Mesenchymal stem cell (in vitro differentiated cells and primary cell): ENCODE data around the gene CYB561A3.
A peak's percentile ranks its signal among the peaks of the same experiment; 100 is the strongest.

Experiments used
- DNase-seq: peaks from one replicate; pipeline ENCODE4 v3.0.0-alpha.2; 2013
- H2AFZ ChIP-seq: one replicate; pipeline ENCODE4 v1.6.1; 2013; ENCODE audit warnings: low read depth, mild to moderate bottlenecking, control low read depth, inconsistent platforms, low read length, moderate library complexity
- H2AK5ac ChIP-seq: 2 replicates; pipeline ENCODE4 v1.6.1; 2013; ENCODE audit warnings: low read length, moderate library complexity, mild to moderate bottlenecking, inconsistent platforms; ENCODE audit not compliant: severe bottlenecking
- H2BK120ac ChIP-seq: one replicate; pipeline ENCODE4 v1.6.1; 2013; ENCODE audit warnings: low read depth, mild to moderate bottlenecking, inconsistent platforms, low read length, moderate library complexity
- H2BK12ac ChIP-seq, 2 experiments: one replicate each; pipeline ENCODE4 v1.6.1; 2013; ENCODE audit warnings: inconsistent platforms in 2 of 2, low read length in 2 of 2, mild to moderate bottlenecking in 2 of 2, moderate library complexity in 2 of 2, control low read depth in 1 of 2
- H2BK15ac ChIP-seq: one replicate; pipeline ENCODE4 v1.6.1; 2013; ENCODE audit warnings: mild to moderate bottlenecking, low read depth, inconsistent platforms; ENCODE audit not compliant: poor library complexity, severe bottlenecking
- H2BK5ac ChIP-seq: 2 replicates; pipeline ENCODE4 v1.6.1; 2013; ENCODE audit warnings: low read depth, mild to moderate bottlenecking, low read length, control low read depth, inconsistent platforms; ENCODE audit not compliant: poor library complexity, severe bottlenecking
- H3K14ac ChIP-seq, 2 experiments: one replicate each; pipeline ENCODE4 v1.6.1; 2013; ENCODE audit warnings: inconsistent platforms in 2 of 2, low read length in 2 of 2, control low read depth in 1 of 2, mild to moderate bottlenecking in 1 of 2, moderate library complexity in 1 of 2
- H3K18ac ChIP-seq, 2 experiments: one replicate each; pipeline ENCODE4 v1.6.1; 2013; ENCODE audit warnings: inconsistent platforms in 2 of 2, low read length in 2 of 2, control low read depth in 1 of 2, low read depth in 1 of 2, mild to moderate bottlenecking in 1 of 2
- H3K23ac ChIP-seq, 2 experiments: one replicate each; pipeline ENCODE4 v1.6.1; 2013; ENCODE audit warnings: inconsistent platforms in 2 of 2, low read length in 2 of 2, mild to moderate bottlenecking in 2 of 2, moderate library complexity in 2 of 2, control low read depth in 1 of 2
- H3K27ac ChIP-seq: 2 replicates; pipeline ENCODE4 v1.5.1; 2013; ENCODE audit warnings: mild to moderate bottlenecking, moderate library complexity, low read length, control low read depth, inconsistent platforms; ENCODE audit not compliant: poor library complexity, severe bottlenecking
- H3K27me3 ChIP-seq, 2 experiments: 2 replicates each; pipeline versions ENCODE4 v1.6.1 to v1.7.0; 2013; ENCODE audit warnings: low read length in 2 of 2, mild to moderate bottlenecking in 2 of 2, moderate library complexity in 2 of 2, control low read depth in 1 of 2, inconsistent platforms in 1 of 2; ENCODE audit not compliant: control insufficient read depth in 1 of 2, insufficient read depth in 1 of 2
- H3K36me3 ChIP-seq, 2 experiments: 2 replicates each; pipeline versions ENCODE4 v1.6.1 to v1.7.0; 2013; ENCODE audit warnings: low read length in 2 of 2, control low read depth in 1 of 2, inconsistent platforms in 1 of 2, low read depth in 1 of 2, mild to moderate bottlenecking in 1 of 2; ENCODE audit not compliant: insufficient read depth in 2 of 2, control insufficient read depth in 1 of 2
- H3K4ac ChIP-seq, 2 experiments: one replicate each; pipeline ENCODE4 v1.6.1; 2013; ENCODE audit warnings: inconsistent platforms in 2 of 2, low read length in 2 of 2, mild to moderate bottlenecking in 2 of 2, moderate library complexity in 2 of 2, control low read depth in 1 of 2, low read depth in 1 of 2
- H3K4me1 ChIP-seq: 2 replicates; pipeline ENCODE4 v1.6.1; 2013; ENCODE audit warnings: low read depth, low read length, control low read depth; ENCODE audit not compliant: control insufficient read depth, insufficient read depth
- H3K4me2 ChIP-seq: 2 replicates; pipeline ENCODE4 v1.6.1; 2013; ENCODE audit warnings: low read length, mild to moderate bottlenecking, inconsistent platforms; ENCODE audit not compliant: poor library complexity, severe bottlenecking
- H3K4me3 ChIP-seq, 2 experiments: 2 replicates each; pipeline versions ENCODE4 v1.5.1 to v1.7.0; 2013; ENCODE audit warnings: low read length in 2 of 2, mild to moderate bottlenecking in 2 of 2, control low read depth in 1 of 2, low read depth in 1 of 2; ENCODE audit not compliant: insufficient read depth in 1 of 2
- H3K79me1 ChIP-seq: replicated peaks from 2 replicates; pipeline ENCODE4 v1.6.1; 2013; ENCODE audit warnings: mild to moderate bottlenecking, control low read depth, low read length, inconsistent platforms; ENCODE audit not compliant: poor library complexity, severe bottlenecking
- H3K9ac ChIP-seq: 2 replicates; pipeline ENCODE4 v1.7.0; 2013; ENCODE audit warnings: mild to moderate bottlenecking, low read length, moderate library complexity
- H3K9me3 ChIP-seq: 2 replicates; pipeline ENCODE4 v1.7.0; 2013; ENCODE audit warnings: mild to moderate bottlenecking, low read length; ENCODE audit not compliant: control insufficient read depth
- H4K8ac ChIP-seq: one replicate; pipeline ENCODE4 v1.6.1; 2013; ENCODE audit warnings: inconsistent platforms, mild to moderate bottlenecking, low read length, moderate library complexity
- H4K91ac ChIP-seq: one replicate; pipeline ENCODE4 v1.6.1; 2013; ENCODE audit warnings: mild to moderate bottlenecking, low read length, inconsistent platforms
- WGBS: methylation state at CpG from one replicate; pipeline ENCODE4 v1.1.7; 2013; ENCODE audit warnings: mixed read lengths; 5-methylcytosine and 5-hydroxymethylcytosine counted together

CYB561A3 gene

GRCh38 chr11:61357233-61357893 lies 4.3 kb downstream of the CYB561A3 start:
- Histone ChIP-seq H3K9ac (no peak overlapping the region), H3K9me3 (no peaks in the 10 kb centered on the region), H3K27me3 (no peaks in the 10 kb centered on the region), H4K8ac (no peak overlapping the region), H2BK15ac (no peak overlapping the region), H3K4me1 (no peaks in the 10 kb centered on the region), H3K4me3 (no peak overlapping the region), H2BK120ac (no peak overlapping the region), H3K79me1 (peaks cover 29% of the 10 kb centered on the region), H2BK5ac (no peak overlapping the region), H3K18ac (no peak overlapping the region), H4K91ac (no peak overlapping the region), H3K4ac (no peak overlapping the region), H3K36me3 (peaks cover 19 to 50% of the 10 kb centered on the region in 2 experiments), H2BK12ac (no peak overlapping the region), H3K4me2 (no peak overlapping the region), H2AFZ (no peak overlapping the region), H3K27ac (no peak overlapping the region), H2AK5ac (no peak overlapping the region), H3K14ac (no peak overlapping the region), H3K23ac (no peak overlapping the region)
- DNase-seq, result no peak
- WGBS, result 96% methylated on average over 9 of the region's 9 CpGs

GRCh38 chr11:61356706-61357105 lies 5.0 kb downstream of the CYB561A3 start:
- Histone ChIP-seq H2BK12ac (no peak overlapping the region), H4K91ac (no peak overlapping the region), H3K4ac (no peak overlapping the region), H3K18ac (no peak overlapping the region), H3K4me1 (no peaks in the 10 kb centered on the region), H3K23ac (no peak overlapping the region), H2AFZ (no peak overlapping the region), H4K8ac (no peak overlapping the region), H3K4me2 (no peak overlapping the region), H3K27me3 (no peaks in the 10 kb centered on the region), H2BK5ac (no peak overlapping the region), H3K9ac (no peak overlapping the region), H3K79me1 (peaks cover 29% of the 10 kb centered on the region), H2AK5ac (no peak overlapping the region), H3K14ac (no peak overlapping the region), H3K4me3 (no peak overlapping the region), H3K27ac (no peak overlapping the region), H3K36me3 (peaks cover 25 to 57% of the 10 kb centered on the region in 2 experiments), H2BK15ac (no peak overlapping the region), H3K9me3 (no peaks in the 10 kb centered on the region), H2BK120ac (no peak overlapping the region)
- 97% methylated on average over 4 of the region's 4 CpGs for WGBS
- DNase-seq, result no peak

DNA sequence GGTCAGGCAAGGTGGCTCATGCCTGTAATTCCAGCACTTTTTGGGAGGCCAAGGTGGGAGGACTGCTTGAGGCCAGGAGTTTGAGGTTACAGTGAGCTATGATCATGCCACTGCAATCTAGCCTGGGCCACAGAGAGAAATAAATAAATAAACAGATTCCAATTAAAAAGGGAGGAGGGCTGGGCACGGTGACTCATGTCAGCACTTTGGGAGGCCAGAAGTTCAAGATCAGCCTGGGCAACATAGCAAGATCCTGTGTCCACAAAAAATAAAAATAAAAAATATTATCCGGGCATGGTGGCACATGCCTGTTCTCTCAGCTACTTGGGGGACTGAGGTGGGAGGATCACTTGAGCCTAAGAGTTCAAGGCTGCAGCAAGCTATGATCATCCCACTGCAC lies 7.5 kb downstream of the CYB561A3 start:
- no peaks in the 10 kb centered on the region for H3K4me1 ChIP-seq
- H2AFZ ChIP-seq, result no peak overlapping the region
- 79% methylated on average over 2 of the region's 2 CpGs for WGBS
- no peak overlapping the region for H3K14ac ChIP-seq
- no peak overlapping the region for H3K23ac ChIP-seq
- no peak overlapping the region for H4K91ac ChIP-seq
- no peak overlapping the region for H3K18ac ChIP-seq
- H4K8ac ChIP-seq, result no peak overlapping the region
- H2BK12ac ChIP-seq, result no peak overlapping the region
- DNase-seq, result no peak
- no peak overlapping the region for H3K27ac ChIP-seq
- H2BK5ac ChIP-seq, result no peak overlapping the region
- no peak overlapping the region for H2BK15ac ChIP-seq
- no peak overlapping the region for H3K4me2 ChIP-seq
- H3K4me3 ChIP-seq, result no peak overlapping the region
- H3K9ac ChIP-seq, result no peak overlapping the region
- no peaks in the 10 kb centered on the region for H3K27me3 ChIP-seq
- H2BK120ac ChIP-seq, result no peak overlapping the region
- no peak overlapping the region for H2AK5ac ChIP-seq
- H3K4ac ChIP-seq, result no peak overlapping the region
- H3K36me3 ChIP-seq, result peaks cover 46 to 76% of the 10 kb centered on the region in 2 experiments
- H3K9me3 ChIP-seq, result no peaks in the 10 kb centered on the region
- peaks cover 14% of the 10 kb centered on the region for H3K79me1 ChIP-seq

DNA sequence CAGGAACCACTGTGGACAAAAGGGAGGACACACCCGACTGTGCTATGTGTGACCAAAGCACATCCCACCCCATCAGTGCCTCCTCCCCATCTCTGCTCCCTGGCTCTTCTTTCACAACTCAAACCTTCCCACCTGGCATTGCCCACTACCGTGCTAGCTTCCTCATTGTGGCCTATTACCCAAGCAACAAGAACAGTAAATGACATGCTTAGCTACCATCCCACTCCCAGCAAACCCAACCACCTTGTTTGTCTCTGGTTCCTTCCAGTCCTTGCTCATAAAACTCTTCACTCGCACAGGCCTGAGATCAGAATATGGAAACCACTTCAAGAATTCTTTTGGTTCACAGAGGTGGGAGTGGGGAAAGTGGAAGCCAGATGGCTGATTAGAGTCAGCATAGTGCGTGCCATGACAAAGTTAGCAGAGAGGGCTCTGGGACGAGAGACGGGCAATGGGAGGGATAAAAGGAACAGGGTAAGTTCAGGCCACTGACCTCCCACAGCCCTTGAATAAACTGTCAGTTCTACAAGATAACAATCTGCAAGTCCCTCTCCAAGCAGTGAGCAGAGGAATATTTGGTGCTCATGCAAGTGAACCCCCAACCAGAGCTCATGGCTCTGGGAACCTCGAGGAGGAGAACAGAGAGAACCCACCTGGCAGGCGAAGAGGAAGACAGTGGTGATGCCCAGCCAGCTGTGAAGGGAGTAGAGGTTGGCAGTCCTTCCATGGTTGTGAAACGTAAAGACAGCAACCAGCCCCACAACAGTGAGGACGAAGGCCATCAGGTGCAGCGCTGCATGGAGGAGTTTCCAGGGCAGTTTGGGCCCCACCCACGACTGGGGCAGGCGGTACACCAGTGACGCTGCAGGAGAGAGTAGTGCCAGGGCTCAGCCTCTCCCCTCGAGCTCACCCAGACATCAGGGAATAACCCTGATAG lies 8.3 kb downstream of the CYB561A3 start:
- Histone ChIP-seq H3K4ac (no peak overlapping the region), H2BK5ac (no peak overlapping the region), H3K4me1 (no peaks in the 10 kb centered on the region), H3K14ac (no peak overlapping the region), H3K79me1 (peaks cover 11% of the 10 kb centered on the region), H2BK12ac (no peak overlapping the region), H3K27ac (no peak overlapping the region), H3K36me3 (peaks cover 54 to 84% of the 10 kb centered on the region in 2 experiments), H3K4me2 (no peak overlapping the region), H2AK5ac (no peak overlapping the region), H3K4me3 (no peak overlapping the region), H2BK120ac (no peak overlapping the region), H3K9ac (no peak overlapping the region), H3K23ac (no peak overlapping the region), H2BK15ac (no peak overlapping the region), H4K91ac (no peak overlapping the region), H2AFZ (no peak overlapping the region), H4K8ac (peak overlapping the region; percentile 4), H3K18ac (no peak overlapping the region), H3K9me3 (no peaks in the 10 kb centered on the region), H3K27me3 (no peaks in the 10 kb centered on the region)
- WGBS, result 90% methylated on average over 11 of the region's 15 CpGs
- DNase-seq, result no peak
